Liver (tissue), 9 donors: Measurements from ENCODE around the gene TEX9. TPM values are rescaled to one million over a fixed set of nuclear protein-coding genes. Genes with fewer than 3 reads are reported as not detected.

Experiments
- DNase-seq: peaks from one replicate; pipeline ENCODE4 v3.0.0-alpha.2; 2017; ENCODE audit warnings: low spot score
- H3K27ac ChIP-seq, 2 donors: one replicate each; pipeline ENCODE4 v1.7.0; 2013; ENCODE audit warnings: inconsistent platforms in 2 of 2, low read length in 2 of 2, control low read depth in 1 of 2, low read depth in 1 of 2, mild to moderate bottlenecking in 1 of 2
- H3K27me3 ChIP-seq, 4 donors: one replicate each; pipeline versions ENCODE4 v1.6.1 to v1.7.0; 2013; ENCODE audit warnings: low read length in 3 of 4, inconsistent platforms in 1 of 4, mild to moderate bottlenecking in 1 of 4, moderate library complexity in 1 of 4; ENCODE audit not compliant: control insufficient read depth in 4 of 4, insufficient read depth in 4 of 4
- H3K36me3 ChIP-seq, 4 donors: one replicate each; pipeline versions ENCODE4 v1.6.1 to v1.7.0; 2013; ENCODE audit warnings: low read length in 3 of 4, mild to moderate bottlenecking in 3 of 4, low read depth in 1 of 4, moderate library complexity in 1 of 4; ENCODE audit not compliant: control insufficient read depth in 4 of 4, insufficient read depth in 3 of 4
- H3K4me1 ChIP-seq, 4 donors: one replicate each; pipeline versions ENCODE4 v1.6.1 to v1.7.0; 2013; ENCODE audit warnings: low read length in 3 of 4, mild to moderate bottlenecking in 3 of 4, moderate library complexity in 1 of 4; ENCODE audit not compliant: control insufficient read depth in 4 of 4, insufficient read depth in 4 of 4
- H3K4me3 ChIP-seq, 3 donors: one replicate each; pipeline versions ENCODE4 v1.6.1 to v1.7.0; 2013; ENCODE audit warnings: low read length in 3 of 3, control low read depth in 1 of 3, low read depth in 1 of 3, mild to moderate bottlenecking in 1 of 3
- H3K9ac ChIP-seq, 2 donors: one replicate each; pipeline ENCODE4 v1.7.0; 2013; ENCODE audit warnings: low read length in 2 of 2, mild to moderate bottlenecking in 2 of 2, moderate library complexity in 2 of 2, control low read depth in 1 of 2, low read depth in 1 of 2
- H3K9me3 ChIP-seq, 4 donors: one replicate each; pipeline versions ENCODE4 v1.6.1 to v1.7.0; 2013; ENCODE audit warnings: low read length in 3 of 4; ENCODE audit not compliant: control insufficient read depth in 4 of 4
- FOXA1 ChIP-seq: IDR thresholded peaks from 2 replicates; pipeline ENCODE4 v1.6.1; 2016; ENCODE audit warnings: antibody characterized with exemption
- FOXA2 ChIP-seq: IDR thresholded peaks from 2 replicates; pipeline ENCODE4 v1.6.1; 2016; ENCODE audit warnings: antibody characterized with exemption
- GABPA ChIP-seq, 2 donors: IDR thresholded peaks in 1 of 2; conservative IDR thresholded peaks in 1 of 2; 2 replicates each; pipeline ENCODE4 v1.6.1; 2016; ENCODE audit warnings: antibody characterized with exemption in 2 of 2, mild to moderate bottlenecking in 1 of 2, moderate library complexity in 1 of 2
- HNF4A ChIP-seq, 2 donors: conservative IDR thresholded peaks; 2 replicates each; pipeline ENCODE4 v1.6.1; 2016; ENCODE audit warnings: antibody characterized with exemption in 2 of 2, mild to moderate bottlenecking in 2 of 2
- HNF4G ChIP-seq: IDR thresholded peaks from 2 replicates; pipeline ENCODE4 v1.6.1; 2016; ENCODE audit warnings: antibody characterized with exemption
- JUND ChIP-seq, 2 donors: IDR thresholded peaks; 2 replicates each; pipeline ENCODE4 v1.6.1; 2016; ENCODE audit warnings: antibody characterized with exemption in 2 of 2
- NR2F2 ChIP-seq: IDR thresholded peaks from 2 replicates; pipeline ENCODE4 v1.6.1; 2016; ENCODE audit warnings: antibody characterized with exemption
- RAD21 ChIP-seq, 2 donors: IDR thresholded peaks; 2 replicates each; pipeline ENCODE4 v1.6.1; 2016; ENCODE audit warnings: antibody characterized with exemption in 2 of 2, mild to moderate bottlenecking in 2 of 2
- RXRA ChIP-seq, 2 donors: IDR thresholded peaks; 2 replicates each; pipeline ENCODE4 v1.6.1; 2017 to 2018; ENCODE audit warnings: antibody characterized with exemption in 2 of 2, mild to moderate bottlenecking in 1 of 2
- SP1 ChIP-seq: IDR thresholded peaks from 2 replicates; pipeline ENCODE4 v1.6.1; 2018; ENCODE audit warnings: antibody characterized with exemption, mild to moderate bottlenecking
- TAF1 ChIP-seq: conservative IDR thresholded peaks from 2 replicates; pipeline ENCODE4 v1.6.1; 2016; ENCODE audit warnings: antibody characterized with exemption, mild to moderate bottlenecking
- YY1 ChIP-seq: IDR thresholded peaks from 2 replicates; pipeline ENCODE4 v1.6.1; 2016; ENCODE audit warnings: antibody characterized with exemption, mild to moderate bottlenecking
- WGBS: extraction: QIAGEN DNeasy Blood & Tissue Kit; methylation state at CpG from one replicate; pipeline ENCODE4 v1.1.7; 2013; 5-methylcytosine and 5-hydroxymethylcytosine counted together
- polyA plus RNA-seq, 2 donors: library from polyadenylated mRNA; stranded (reverse) in 1 of 2; unstranded in 1 of 2; fragments of 200-250 nt in 1 of 2; fragments of >200 nt in 1 of 2; fragmentation: Nextera tagmentation in 1 of 2; extraction: Ambion mirVana in 1 of 2; gene quantifications; one replicate each; pipeline versions ENCODE4 v1.2.1 to v1.2.3, GENCODE V29; 2013 to 2015
- total RNA-seq, 2 donors: library from RNA; depleted of rRNA; stranded (reverse); fragments of >200 nt; gene quantifications; one replicate each; pipeline ENCODE4 v1.2.3, GENCODE V29; 2014
- TF ChIP-seq, protein P1 (sequence below): IDR thresholded peaks from 2 replicates; pipeline ENCODE4 v1.6.1; 2016; ENCODE audit warnings: antibody characterized with exemption, mild to moderate bottlenecking
- TF ChIP-seq, protein P2 (sequence below): fragments of 150-350 bp; IDR thresholded peaks from 2 replicates; pipeline ENCODE4 v1.5.1; 2017; ENCODE audit warnings: improper control_type of control experiment, low read depth, low read length; ENCODE audit not compliant: missing input control
- TF ChIP-seq, protein P3 (sequence below): IDR thresholded peaks from 2 replicates; pipeline ENCODE4 v1.6.1; 2016; ENCODE audit warnings: antibody characterized with exemption
- TF ChIP-seq, protein P4 (sequence below): IDR thresholded peaks from 2 replicates; pipeline ENCODE4 v1.6.1; 2016; ENCODE audit warnings: antibody characterized with exemption
- TF ChIP-seq, protein P5 (sequence below): IDR thresholded peaks from 2 replicates; pipeline ENCODE4 v1.6.1; 2016; ENCODE audit warnings: antibody characterized with exemption
- donor health status: healthy.
- donor health status: healthy.
- donor health status: healthy.
- donor health status: healthy.
- donor health status: healthy.

TEX9 gene
- total and polyA plus RNA-seq, 4 donors: 0.48 to 1.4 (median 0.90) TPM

DNA sequence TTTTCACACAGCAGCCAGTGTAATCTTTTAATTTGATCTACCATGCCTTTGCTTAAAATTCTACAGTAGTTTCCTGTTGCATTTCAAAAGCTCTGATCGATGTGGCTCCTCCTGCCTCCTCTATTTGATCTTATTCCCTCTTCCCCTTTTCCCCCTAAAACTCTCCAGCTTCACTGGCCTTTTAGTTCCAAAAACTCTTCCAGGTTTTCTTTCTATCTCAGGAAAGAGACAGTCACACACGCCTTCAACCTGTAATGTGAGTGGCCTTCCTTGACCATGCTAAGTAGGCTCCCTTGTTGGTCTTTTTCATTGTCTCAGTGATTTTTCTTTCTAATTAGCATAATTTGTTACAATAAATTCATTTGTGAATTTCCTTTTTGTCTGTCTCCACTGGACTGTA lies 985 bp downstream of the TEX9 start:
- Histone ChIP-seq H3K4me3 (peak overlapping the region in 1 of 3 donors; percentile 99), H3K9ac (no peak overlapping the region), H3K4me1 (peaks cover 0 to 14% (median 13%) of the 10 kb centered on the region in 4 donors), H3K36me3 (no peaks in the 10 kb centered on the region), H3K27me3 (no peaks in the 10 kb centered on the region), H3K27ac (no peak overlapping the region), H3K9me3 (peaks cover 0 to 1% (median 0%) of the 10 kb centered on the region in 4 donors)
- 44% methylated on average over 2 of the region's 2 CpGs for WGBS
- DNase-seq: no peak
- TF ChIP-seq SP1: no peak
- no peak for TF ChIP-seq GABPA (IDR thresholded peaks at IDR 0.05 in 1 of 2, conservative IDR thresholded peaks at IDR 0.05 in 1 of 2)
- TF ChIP-seq RAD21 (IDR thresholded peaks at IDR 0.05): no peak
- no peak for TF ChIP-seq HNF4A (conservative IDR thresholded peaks at IDR 0.05)

DNA sequence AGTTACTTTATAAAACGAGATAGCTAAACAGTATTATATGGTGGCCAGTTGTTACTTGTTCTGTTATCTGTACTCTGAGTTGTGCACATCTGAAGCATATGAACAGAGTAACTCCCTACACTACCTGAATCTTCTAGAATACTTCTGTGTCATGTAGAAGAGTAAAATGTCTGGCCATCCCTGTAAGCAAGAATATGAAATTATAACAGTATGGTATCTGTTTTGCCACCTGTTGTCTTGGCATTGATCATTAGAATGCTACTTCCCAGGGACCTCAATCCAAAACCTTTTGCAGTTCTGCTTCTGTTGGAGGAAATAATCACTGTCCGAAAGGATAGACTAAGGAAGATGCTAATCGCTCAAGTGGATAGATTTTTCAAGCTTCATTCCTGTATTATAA lies 1.9 kb downstream of the TEX9 start:
- Histone ChIP-seq H3K9ac (no peak overlapping the region), H3K9me3 (no peaks in the 10 kb centered on the region), H3K27me3 (no peaks in the 10 kb centered on the region), H3K4me3 (no peak overlapping the region), H3K4me1 (peaks cover 0 to 14% (median 13%) of the 10 kb centered on the region in 4 donors), H3K36me3 (no peaks in the 10 kb centered on the region), H3K27ac (no peak overlapping the region)
- 90% methylated on average over 3 of the region's 3 CpGs for WGBS
- DNase-seq: no peak
- TF ChIP-seq GABPA (IDR thresholded peaks at IDR 0.05 in 1 of 2, conservative IDR thresholded peaks at IDR 0.05 in 1 of 2) (no peak), TAF1 (no peak), FOXA1 (no peak), NR2F2 (no peak), YY1 (no peak), HNF4G (no peak), SP1 (no peak), HNF4A (conservative IDR thresholded peaks at IDR 0.05) (no peak), JUND (IDR thresholded peaks at IDR 0.05) (no peak), FOXA2 (no peak), RXRA (IDR thresholded peaks at IDR 0.05) (no peak), RAD21 (IDR thresholded peaks at IDR 0.05) (no peak)
- TF ChIP-seq, protein P1, sequence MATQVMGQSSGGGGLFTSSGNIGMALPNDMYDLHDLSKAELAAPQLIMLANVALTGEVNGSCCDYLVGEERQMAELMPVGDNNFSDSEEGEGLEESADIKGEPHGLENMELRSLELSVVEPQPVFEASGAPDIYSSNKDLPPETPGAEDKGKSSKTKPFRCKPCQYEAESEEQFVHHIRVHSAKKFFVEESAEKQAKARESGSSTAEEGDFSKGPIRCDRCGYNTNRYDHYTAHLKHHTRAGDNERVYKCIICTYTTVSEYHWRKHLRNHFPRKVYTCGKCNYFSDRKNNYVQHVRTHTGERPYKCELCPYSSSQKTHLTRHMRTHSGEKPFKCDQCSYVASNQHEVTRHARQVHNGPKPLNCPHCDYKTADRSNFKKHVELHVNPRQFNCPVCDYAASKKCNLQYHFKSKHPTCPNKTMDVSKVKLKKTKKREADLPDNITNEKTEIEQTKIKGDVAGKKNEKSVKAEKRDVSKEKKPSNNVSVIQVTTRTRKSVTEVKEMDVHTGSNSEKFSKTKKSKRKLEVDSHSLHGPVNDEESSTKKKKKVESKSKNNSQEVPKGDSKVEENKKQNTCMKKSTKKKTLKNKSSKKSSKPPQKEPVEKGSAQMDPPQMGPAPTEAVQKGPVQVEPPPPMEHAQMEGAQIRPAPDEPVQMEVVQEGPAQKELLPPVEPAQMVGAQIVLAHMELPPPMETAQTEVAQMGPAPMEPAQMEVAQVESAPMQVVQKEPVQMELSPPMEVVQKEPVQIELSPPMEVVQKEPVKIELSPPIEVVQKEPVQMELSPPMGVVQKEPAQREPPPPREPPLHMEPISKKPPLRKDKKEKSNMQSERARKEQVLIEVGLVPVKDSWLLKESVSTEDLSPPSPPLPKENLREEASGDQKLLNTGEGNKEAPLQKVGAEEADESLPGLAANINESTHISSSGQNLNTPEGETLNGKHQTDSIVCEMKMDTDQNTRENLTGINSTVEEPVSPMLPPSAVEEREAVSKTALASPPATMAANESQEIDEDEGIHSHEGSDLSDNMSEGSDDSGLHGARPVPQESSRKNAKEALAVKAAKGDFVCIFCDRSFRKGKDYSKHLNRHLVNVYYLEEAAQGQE: no peak
- TF ChIP-seq, protein P2, sequence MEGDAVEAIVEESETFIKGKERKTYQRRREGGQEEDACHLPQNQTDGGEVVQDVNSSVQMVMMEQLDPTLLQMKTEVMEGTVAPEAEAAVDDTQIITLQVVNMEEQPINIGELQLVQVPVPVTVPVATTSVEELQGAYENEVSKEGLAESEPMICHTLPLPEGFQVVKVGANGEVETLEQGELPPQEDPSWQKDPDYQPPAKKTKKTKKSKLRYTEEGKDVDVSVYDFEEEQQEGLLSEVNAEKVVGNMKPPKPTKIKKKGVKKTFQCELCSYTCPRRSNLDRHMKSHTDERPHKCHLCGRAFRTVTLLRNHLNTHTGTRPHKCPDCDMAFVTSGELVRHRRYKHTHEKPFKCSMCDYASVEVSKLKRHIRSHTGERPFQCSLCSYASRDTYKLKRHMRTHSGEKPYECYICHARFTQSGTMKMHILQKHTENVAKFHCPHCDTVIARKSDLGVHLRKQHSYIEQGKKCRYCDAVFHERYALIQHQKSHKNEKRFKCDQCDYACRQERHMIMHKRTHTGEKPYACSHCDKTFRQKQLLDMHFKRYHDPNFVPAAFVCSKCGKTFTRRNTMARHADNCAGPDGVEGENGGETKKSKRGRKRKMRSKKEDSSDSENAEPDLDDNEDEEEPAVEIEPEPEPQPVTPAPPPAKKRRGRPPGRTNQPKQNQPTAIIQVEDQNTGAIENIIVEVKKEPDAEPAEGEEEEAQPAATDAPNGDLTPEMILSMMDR: no peak
- TF ChIP-seq, protein P3, sequence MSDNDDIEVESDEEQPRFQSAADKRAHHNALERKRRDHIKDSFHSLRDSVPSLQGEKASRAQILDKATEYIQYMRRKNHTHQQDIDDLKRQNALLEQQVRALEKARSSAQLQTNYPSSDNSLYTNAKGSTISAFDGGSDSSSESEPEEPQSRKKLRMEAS: no peak
- TF ChIP-seq, protein P4, sequence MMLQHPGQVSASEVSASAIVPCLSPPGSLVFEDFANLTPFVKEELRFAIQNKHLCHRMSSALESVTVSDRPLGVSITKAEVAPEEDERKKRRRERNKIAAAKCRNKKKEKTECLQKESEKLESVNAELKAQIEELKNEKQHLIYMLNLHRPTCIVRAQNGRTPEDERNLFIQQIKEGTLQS: no peak
- TF ChIP-seq, protein P5, sequence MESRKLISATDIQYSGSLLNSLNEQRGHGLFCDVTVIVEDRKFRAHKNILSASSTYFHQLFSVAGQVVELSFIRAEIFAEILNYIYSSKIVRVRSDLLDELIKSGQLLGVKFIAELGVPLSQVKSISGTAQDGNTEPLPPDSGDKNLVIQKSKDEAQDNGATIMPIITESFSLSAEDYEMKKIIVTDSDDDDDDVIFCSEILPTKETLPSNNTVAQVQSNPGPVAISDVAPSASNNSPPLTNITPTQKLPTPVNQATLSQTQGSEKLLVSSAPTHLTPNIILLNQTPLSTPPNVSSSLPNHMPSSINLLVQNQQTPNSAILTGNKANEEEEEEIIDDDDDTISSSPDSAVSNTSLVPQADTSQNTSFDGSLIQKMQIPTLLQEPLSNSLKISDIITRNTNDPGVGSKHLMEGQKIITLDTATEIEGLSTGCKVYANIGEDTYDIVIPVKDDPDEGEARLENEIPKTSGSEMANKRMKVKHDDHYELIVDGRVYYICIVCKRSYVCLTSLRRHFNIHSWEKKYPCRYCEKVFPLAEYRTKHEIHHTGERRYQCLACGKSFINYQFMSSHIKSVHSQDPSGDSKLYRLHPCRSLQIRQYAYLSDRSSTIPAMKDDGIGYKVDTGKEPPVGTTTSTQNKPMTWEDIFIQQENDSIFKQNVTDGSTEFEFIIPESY: no peak
